ENCODE measurements around the gene CYP46A1. TPM values are rescaled to one million over a fixed set of nuclear protein-coding genes. Genes with fewer than 3 reads are reported as not detected.
"Not testable (repeated sequence)": the region's sequence is repeated elsewhere in the genome, so short reads cannot be mapped to it uniquely, and the experiment has no call there.

CYP46A1 gene
- total RNA-seq, 1 donor from 2014 or later = 9.4 TPM

GRCh38 chr14:99755629-99756603 lies 71.8 kb downstream of the CYP46A1 start:
- DNase-seq (ENCODE audit: low spot score) = peak; percentile 83

GRCh38 chr14:99756796-99757195 lies 72.7 kb downstream of the CYP46A1 start:
- DNase-seq (ENCODE audit: low spot score) = no peak

GRCh38 chr14:99757331-99758070 lies 73.4 kb downstream of the CYP46A1 start:
- DNase-seq (ENCODE audit: low spot score) = peak; percentile 72

- peak; percentile 92 for DNase-seq (ENCODE audit: low spot score)
Measured at GRCh38 chr14:99758121-99758821, 74.2 kb downstream of the CYP46A1 start.

GRCh38 chr14:99758872-99759545 lies 74.9 kb downstream of the CYP46A1 start:
- DNase-seq (ENCODE audit: low spot score) = no peak

GRCh38 chr14:99759546-99759925 lies 75.4 kb downstream of the CYP46A1 start:
- no peak for DNase-seq (ENCODE audit: low spot score)

- DNase-seq (ENCODE audit: low spot score) = no peak
Measured at GRCh38 chr14:99760817-99761216, 76.7 kb downstream of the CYP46A1 start.

- DNase-seq (ENCODE audit: low spot score) = not testable (repeated sequence)
Measured at GRCh38 chr14:99762911-99763310, 78.8 kb downstream of the CYP46A1 start.

GRCh38 chr14:99763527-99764221 lies 79.6 kb downstream of the CYP46A1 start:
- DNase-seq (ENCODE audit: low spot score) = no peak

GRCh38 chr14:99764222-99764706 lies 80.2 kb downstream of the CYP46A1 start:
- no peak for DNase-seq (ENCODE audit: low spot score)

- no peak for DNase-seq (ENCODE audit: low spot score)
Measured at GRCh38 chr14:99768381-99768780, 84.3 kb downstream of the CYP46A1 start.

GRCh38 chr14:99769123-99769522 lies 85.0 kb downstream of the CYP46A1 start:
- DNase-seq (ENCODE audit: low spot score) = no peak

- DNase-seq (ENCODE audit: low spot score) = no peak
Measured at GRCh38 chr14:99769799-99770198, 85.7 kb downstream of the CYP46A1 start.

- peak; percentile 38 for DNase-seq (ENCODE audit: low spot score)
Measured at GRCh38 chr14:99772371-99773283, 88.5 kb downstream of the CYP46A1 start.

- no peak for DNase-seq (ENCODE audit: low spot score)
Measured at GRCh38 chr14:99773521-99774497, 89.7 kb downstream of the CYP46A1 start.

GRCh38 chr14:99774556-99775307 lies 90.6 kb downstream of the CYP46A1 start:
- DNase-seq (ENCODE audit: low spot score) = peak; percentile 85

- no peak for DNase-seq (ENCODE audit: low spot score)
Measured at GRCh38 chr14:99775351-99775750, 91.3 kb downstream of the CYP46A1 start.

Data from umbilical cord (tissue), 2 donors.